Hepatic stellate cell (primary cell): ENCODE measurements around the gene LDLRAD4.

Experiments
- DNase-seq: peaks from one replicate; pipeline ENCODE4 v3.0.0; 2011; ENCODE audit warnings: low spot score

LDLRAD4 gene

DNA sequence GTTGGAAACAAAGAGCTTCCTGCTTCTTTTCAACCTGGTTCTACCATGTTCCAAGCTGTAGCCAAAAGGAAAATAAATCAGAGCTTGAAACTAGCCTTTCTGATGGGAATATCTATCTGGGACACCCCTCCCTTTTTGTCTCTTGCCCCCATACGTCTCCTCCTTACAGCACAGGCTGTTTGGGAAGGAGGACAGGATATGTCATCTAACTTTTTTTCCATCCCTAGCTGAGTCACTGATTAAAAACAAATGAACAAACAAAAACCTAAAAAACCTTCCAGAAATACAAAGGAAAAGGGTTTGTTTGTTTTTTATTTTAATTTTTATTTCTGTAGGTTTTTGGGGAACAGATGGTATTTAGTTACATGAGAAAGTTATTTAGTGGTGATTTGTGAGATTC lies 356.2 kb downstream of the LDLRAD4 start:
- no peak for DNase-seq

DNA sequence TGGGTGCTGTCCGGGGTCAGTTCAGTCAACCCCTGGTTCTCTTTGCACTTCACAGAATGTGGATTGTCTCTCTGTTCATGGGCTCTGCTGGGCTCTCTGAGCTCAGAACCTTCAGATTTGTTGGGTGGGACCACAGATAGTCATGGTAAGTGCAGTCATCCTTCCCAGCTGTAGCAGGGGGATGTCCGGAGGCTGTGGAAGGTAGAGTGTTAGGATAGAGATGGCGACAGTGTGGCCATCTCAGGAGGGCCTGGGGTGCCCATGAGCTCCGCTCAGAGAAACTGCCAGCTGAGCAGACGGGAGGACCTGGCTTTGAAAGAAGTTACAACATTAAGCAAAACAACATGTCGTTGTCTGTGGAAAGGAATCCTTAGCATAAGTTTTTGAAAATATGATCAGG lies 358.0 kb downstream of the LDLRAD4 start:
- no peak for DNase-seq

DNA sequence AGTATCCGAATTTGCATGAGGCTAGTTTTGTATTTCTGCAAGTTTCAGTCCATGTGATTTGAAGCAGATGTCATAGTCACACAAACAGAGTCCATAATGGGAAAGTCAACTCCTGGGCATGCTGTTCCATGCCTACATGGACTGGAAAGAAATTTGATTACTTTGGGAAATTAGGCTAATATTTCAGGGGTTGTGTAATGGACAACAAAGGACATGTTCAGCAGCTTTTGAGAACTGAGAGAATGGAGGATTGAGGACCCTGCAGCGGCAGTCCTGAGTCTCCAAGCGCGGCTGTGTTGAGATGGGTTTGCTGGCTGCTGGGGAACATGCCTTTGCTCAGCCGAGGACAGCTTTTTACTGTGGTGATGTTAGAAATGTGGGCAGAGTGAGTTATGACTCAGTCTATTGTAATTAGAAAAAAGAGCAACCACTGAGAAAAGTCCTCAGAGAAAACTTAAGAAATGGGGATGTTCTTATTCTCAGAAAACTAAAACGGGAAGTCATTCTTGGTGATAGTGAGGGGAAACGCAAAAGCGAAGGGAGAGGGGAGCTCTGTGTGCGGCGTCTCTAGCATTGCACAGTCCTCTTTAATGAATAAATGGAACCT lies 358.6 kb downstream of the LDLRAD4 start:
- no peak for DNase-seq

DNA sequence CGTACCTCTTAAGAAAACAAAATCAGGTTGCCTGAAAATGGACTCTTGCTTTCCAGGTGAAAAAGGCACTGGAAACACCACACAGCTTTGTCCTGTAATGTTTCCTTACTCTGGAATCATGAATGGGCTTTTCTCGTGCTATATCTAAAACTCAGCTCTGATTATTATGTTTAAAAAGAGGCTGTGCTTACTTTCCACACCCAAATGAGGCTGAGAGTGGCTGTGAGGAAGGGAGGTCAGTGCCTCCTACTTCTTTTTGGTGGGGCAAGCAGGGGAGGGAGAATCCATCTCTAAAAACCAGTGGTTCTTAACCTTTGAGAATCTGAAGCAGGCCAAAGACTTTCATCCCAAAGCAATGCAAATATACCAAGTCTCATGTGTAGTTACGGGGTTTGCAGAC lies 359.2 kb downstream of the LDLRAD4 start:
- no peak for DNase-seq

DNA sequence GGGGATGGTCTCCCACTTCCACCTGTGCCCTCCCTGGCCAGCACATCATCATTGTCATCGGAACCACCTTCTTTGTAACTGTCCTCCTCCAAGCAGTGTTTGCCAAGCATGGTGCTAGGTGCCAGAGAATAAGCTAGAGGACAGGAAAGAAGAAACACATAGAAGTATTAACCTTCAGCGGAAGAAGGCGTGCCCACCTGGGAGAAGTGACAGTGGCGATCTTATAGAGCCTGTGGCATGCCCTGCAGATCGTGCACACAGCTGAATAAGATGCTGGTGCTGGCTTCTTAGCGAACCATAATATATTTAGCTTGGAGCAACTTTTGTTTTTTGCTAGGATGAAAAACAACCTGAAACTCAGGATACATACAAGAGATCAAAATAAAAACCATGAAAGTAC lies 359.8 kb downstream of the LDLRAD4 start:
- no peak for DNase-seq

DNA sequence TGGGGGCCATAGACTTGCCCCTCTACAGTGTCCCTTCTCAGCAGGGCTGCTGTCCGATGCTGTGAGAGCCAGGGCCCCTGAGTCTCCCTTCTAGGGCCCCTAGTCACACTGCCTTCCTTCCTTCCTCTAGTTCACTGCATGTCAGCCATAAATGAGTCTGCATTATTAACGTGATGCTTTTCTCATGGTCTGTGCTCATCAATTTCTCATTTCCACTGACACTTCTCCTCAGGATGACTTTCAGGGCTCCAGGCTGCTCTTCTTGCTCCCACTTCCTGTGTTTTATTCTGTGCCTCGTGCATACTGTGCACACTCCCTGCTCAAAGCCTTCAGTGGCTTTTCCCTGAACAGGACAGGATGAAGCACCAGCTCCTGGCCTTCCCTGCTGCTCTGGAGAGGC lies 361.3 kb downstream of the LDLRAD4 start:
- DNase-seq, result no peak

DNA sequence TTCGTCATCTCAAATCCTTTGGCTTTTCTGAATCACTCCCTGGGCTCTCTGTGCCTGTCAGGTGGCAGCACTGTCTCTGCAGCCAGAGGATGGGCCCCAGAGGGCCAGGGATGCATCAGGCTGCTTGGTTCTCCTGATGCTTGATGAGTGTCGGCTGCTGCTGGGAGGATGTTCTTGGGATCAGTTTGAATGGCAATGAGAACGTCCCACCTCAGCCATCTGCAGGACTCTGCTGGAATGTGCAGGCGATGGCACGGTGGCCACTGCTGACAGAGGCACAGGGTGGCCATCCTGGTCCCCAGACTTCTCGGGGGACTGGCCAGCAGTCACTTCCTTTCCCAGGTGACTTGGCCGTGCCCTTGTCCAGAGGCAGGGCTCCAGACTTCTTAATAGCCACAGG lies 361.8 kb downstream of the LDLRAD4 start:
- no peak for DNase-seq

DNA sequence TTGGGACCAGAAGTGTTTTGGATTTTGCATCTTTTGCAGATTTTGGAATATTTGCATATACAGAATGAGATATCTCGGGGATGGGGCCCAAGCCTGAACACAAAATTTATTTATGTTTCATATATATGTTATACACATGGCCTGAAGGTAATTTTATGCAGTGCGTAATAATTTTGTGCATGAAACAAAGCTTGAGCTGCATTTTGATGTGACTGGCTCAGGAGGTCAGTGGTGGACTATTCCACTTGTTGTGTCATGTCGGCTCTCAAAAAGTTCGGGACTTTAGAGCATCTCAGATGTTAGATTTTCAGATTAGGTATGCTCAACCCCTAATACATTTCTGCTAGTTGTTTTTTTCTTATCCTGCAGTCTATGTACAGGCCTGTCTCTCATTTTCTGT lies 362.4 kb downstream of the LDLRAD4 start:
- DNase-seq, result no peak

DNA sequence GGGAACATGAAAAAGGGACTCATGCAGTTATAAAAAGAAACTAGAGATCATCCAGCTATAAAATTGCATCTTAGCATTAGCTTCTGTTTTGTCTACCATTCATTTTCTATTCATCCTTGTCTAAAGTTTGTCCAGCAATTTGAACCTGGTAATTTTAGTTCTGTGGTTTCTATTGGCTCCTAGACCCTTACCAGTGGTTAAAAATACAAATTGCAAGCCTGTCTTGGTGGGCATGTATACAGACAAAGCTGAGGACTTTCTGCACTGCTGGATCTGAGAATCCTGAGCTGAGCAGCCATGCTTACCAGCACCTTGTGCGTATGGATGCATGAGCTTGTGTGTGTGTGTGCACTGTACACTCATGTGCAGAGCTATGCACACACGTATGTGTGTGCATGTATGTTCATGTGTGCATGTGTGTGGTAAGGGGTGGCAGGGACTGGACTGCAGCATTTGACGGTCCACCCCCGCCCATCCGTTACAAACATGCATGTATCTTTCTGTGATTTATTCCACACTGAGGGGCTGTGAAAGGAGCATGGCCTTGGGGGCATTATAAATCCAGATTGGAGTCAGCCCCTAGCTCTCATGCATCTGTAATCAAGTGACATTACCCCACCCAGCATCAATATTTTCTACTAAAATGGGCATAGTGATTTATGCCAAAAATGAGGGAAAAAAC lies 363.1 kb downstream of the LDLRAD4 start:
- DNase-seq, result no peak

DNA sequence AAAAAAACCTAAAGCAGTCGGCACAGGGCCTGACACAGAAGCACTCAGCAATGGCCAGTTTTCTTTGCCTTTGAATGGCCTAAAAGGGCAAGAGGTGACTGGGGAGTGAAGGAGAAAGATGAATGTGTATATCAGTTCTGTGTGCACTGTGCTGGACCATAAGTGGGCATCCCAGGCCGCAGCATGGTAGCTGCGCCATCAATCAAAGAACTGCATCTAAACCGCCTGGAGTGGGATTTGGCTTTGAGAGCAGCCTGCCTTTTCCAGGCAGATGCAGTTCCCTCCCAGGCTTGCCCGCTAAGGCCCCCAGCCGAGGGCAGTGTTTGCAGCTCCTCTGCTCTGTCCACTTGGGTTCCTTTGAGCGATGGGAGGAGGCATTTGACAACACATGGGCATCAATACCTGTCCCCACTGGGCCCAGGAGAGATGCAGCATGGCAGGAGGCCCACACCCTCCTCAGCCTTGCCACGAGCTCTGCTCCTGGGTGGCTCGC lies 363.7 kb downstream of the LDLRAD4 start:
- DNase-seq, result no peak

DNA sequence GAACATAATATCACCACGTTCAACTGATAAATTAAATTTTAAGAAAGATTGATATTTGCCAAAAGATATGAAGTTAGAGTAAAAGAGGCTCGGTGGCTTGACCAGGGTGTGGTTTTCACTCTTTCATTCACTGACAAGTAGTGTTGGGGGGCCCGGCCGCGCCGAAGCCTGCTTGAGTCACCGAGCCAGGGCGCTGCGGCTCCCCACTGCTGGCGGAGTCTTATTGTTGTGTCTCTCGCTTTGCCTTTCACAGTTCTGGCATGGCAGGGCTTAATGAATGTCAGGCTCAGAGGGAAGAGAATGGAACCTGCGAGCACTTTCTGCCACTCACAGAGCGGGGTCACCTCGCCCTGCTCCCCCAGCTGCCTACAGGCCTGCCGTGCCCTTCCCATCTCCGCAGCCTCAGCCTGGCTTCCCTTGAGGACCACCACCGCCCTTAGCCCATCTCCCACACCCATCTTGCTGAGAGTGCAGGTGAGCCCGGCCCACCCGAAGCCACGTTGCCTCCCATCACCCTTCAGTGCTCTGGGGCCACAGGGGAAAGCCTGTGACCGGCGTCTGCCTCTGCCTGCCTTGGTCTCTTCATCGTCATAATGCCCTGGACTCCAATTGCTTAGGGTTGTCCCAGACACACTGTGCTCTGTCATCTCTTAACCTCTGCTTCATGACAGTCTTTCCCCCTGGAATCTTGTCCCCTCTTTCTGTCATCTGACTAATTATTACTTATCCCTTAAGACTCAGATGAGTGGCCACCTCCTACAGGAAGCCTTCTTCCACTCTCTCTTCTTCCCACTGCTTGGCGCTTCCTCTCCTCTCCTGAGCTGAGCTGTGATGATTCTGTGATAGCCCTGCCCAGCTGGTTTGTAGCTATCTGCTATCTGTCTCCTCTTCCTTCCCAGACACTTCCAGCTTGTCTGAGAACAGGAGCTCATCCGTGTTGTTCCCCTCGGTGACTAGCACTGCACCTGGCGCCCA lies 365.3 kb downstream of the LDLRAD4 start:
- no peak for DNase-seq

DNA sequence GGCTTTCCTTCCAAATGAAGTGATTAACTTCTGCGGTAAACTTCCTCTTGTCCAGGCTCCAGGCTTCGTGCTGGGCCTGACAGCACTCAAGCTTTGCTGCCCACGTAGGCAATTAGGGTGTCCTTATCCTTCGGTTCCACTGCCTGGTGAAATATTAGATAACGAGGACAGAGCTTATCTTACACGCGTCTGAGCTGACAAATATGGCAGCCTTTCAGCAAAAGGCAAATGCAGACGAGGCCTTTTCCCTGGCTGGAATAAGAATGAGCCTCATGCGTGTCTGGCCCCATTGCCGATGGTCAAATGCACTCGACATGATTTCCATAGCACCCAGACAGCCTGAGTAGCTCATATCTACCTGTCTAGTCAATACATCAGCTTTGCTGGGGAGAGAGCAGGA lies 366.3 kb downstream of the LDLRAD4 start:
- DNase-seq, result no peak

DNA sequence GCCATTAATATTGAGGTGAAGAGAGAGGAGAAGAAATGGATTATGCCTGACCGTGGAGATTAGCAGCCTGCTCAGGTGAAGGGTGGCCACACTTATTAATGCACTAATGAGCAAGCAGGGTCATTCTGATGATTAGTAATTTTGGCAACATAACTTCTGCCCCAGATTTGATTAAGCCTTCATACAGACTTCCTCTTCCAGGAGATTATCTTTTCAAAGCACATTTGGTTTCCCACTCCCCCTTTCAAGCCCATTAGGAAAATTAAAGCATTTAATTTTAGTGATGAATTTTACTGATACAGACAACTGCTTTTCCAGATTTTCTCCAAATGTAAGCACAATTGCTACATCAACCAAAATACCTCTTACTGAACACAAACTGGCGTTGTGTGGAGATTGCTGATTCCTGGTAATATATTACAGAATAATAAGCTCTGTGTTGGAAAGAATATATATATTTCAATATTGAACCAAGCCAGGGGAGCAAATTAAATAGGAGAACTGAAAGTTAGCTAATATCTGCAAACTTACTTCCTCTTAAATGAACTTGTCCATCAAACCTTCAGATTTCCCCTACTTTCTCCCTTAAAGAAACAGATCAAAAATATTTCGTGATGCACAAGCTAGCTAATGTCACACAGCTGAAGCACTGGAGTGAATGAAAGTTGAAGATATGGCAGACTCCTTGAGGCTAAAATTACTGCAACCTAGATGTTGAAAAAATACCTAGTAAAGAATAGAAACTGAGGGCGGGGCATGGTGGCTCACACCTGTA lies 367.0 kb downstream of the LDLRAD4 start:
- no peak for DNase-seq

DNA sequence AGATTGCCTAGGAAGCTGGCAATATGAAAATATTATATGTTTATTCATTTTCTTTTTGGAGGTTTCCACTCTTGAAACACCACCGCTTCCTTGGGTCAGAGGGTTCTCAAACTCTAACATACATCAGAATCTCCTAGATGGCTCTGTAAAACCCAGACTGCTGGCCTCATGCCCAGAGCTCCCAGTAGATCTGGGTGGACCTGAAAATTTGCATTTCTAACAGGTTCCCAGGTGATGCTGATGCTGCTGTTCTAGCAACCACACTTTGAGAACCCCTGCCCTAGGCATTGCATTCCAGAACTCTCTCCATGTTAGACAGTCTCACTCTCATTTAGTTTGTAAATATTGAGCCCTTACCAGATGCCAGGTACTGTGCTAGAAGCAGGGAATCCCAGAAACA lies 368.4 kb downstream of the LDLRAD4 start:
- DNase-seq, result no peak

DNA sequence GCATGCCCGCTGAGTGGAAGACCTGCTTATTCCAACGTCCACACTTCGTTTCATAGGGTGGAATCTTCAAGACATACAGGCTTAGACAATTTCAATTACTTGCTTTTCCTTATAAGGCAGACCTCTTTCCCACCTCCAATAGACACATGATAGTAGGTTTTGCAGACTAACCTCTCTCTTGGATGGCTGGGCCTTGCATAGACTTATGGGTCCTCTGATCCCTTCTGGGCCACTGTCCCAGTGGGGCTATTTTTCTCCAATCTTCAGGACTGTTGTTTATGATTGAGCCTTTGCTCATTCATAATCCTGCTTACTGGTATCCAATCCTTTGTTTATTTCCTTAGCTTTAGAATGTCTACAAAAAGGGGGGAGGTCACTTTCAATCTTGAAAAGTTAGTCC lies 368.9 kb downstream of the LDLRAD4 start:
- no peak for DNase-seq

DNA sequence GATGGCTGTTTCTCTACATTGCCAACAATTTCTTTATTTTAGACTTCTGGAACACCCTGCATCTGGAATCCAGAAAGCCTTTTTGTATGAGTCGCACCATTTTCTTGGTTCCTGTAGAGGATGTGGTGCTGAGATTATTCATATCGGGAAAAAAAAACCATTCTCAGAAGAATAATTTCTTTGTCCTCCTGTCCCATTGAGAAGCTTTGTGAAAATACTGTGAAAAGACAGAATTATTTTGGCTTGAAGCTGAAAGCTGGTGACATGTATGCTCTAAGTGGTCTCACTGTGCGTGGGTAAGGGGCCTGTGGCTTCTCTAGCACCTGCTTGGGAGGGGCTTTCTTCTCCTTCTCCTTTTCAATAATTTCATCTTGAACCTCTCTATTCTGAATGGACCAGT lies 369.4 kb downstream of the LDLRAD4 start:
- DNase-seq, result no peak

DNA sequence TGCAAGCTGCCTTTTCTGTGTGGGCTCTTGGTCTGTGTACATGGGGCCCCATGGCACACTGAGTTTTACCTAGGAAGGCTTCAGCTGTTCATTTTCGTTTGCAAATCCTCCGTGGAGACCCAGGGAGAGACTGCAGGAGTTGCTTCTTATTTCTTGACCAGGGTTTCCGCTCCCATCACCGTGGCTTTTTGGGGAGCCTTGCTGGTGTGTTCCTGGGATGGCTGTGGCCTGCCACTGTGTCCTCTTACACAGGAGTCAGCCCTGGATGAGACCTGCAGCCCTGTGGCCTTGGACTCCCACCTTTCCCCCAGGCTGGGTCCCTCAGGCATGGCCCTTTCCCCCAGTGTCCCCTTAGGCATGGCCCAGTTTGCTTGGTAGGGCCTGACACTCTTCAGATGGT lies 370.8 kb downstream of the LDLRAD4 start:
- DNase-seq, result no peak

DNA sequence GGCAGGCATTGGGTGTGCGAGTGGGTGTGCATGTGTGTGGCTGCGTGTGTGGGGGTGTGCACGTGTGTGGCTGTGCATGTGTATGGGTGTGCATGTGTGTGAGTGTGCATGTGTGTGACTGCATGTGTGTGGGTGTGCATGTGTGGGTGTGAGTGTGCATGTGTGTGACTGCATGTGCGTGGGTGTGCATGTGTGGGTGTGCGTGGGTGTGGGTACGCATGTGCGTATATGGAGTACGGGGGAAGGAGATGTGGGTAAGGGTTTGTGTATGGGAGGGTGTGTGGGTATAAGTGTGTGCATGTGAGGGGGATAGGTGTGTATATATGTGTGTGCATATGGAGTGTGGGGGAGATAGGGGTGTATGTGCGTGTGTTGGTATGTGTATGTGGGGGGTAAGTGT lies 371.4 kb downstream of the LDLRAD4 start:
- no peak for DNase-seq

DNA sequence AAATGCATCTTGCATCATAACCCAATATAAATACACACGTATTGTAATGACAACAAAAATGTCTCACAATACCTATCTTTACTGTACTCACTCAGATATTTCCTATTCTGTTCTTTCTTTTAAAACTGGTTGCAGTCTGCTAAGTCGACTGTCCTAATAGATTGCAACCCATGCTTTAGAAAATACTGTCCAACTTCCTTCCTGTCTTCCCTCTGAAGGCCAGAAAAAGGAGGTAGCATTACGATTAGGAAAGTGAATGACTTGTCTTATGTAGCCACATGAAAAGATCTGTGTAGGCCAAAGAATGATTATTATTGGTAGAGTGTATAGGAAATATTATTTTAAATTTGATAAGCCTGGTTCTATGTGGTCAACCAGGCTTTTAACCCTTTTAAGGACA lies 373.7 kb downstream of the LDLRAD4 start:
- no peak for DNase-seq

DNA sequence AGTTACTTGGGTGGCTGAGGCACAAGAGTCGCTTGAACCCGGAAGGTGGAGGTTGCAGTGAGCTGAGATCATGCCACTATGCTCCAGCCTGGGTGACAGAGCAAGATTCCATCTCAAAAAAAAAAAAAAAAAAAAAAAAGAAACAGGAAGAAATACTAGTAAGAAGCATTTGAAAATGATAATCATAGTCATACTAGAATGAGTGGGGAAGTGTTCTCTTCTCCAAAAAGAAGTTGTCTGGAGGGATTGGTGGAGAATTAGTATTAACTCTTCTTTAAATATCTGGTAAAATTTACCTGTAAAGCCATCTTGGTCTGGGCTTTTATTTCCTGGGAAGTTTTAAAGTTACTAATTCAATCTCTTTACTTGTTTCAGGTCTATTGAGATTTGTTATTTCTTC lies 376.0 kb downstream of the LDLRAD4 start:
- DNase-seq, result no peak

DNA sequence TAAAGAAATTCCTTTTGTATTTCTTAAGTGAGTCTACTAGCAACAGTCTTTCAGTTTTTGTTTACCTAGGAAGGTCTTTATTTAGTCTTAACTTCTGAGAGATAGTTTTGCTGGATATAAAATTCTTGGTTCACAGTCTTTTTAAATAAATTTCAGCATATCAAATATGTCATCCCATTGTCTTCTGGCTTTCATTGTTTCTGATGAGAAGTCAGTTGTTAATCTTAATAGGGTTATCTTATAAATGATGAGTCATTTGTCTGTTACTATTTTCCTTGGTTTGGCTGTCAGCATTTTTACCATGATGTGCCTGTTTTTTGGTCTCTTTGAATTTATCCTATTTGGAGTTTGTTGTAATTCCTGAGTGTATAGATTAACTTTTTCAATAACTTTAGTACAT lies 378.5 kb downstream of the LDLRAD4 start:
- no peak for DNase-seq

DNA sequence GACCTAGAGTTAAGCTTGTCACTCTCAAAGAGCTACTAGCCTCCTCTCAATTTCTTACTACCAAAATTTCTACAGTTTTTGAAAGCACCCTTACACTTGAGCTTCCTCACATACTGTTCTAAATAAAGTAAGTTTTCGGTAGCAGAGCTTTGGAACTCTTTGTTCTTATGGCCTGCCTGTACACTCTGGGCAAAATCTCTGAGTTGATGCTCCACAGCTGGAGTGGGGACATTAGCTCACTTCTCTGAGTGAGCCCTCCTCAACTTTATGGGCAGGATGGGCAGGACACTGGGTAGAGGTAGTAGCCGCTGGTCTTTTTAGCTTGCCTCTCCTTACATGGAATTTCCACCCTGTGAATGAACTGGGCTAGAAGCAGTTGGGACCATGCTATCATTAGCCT lies 380.0 kb downstream of the LDLRAD4 start:
- no peak for DNase-seq
